NCI-H1105 (cell line): ENCODE results near the gene ALDH1L1.

Experiments
- DNase-seq: peaks from one replicate; lab custom pipeline; 2025; lab: John Stamatoyannopoulos, UW

ALDH1L1 gene

DNA sequence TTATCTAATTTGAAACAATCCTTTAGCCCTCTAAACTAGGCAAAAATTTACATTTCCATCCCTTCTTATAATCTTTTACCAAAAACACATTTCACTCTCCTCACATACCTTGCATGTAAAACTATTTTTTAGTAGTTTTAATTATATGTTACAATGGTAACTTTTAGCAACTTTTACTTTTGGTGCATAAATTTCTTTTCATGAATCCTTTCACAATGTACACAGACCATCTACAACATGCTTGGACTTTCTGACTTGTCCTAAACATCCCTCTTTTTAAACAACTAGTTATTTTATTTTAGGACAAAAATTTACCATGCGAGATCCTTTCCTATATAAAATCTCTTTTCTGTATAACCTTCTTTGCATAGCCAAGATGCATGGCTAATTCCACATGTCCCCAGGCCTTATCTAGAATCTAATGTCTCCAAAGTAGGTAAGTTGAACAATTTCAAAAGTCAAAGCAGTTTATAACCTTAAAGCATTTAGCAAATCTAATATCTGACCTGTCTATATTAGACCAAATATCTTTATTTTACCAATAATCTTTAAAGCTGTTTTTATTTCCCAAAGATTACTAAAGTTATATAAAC is 14.4 kb upstream of the ALDH1L1 start:
- DNase-seq, result no peak

GRCh38 chr3:126191246-126191645 is 10.9 kb upstream of the ALDH1L1 start:
- no peak for DNase-seq

- DNase-seq, result no peak
Observed at GRCh38 chr3:126187920-126188319, 7.5 kb upstream of the ALDH1L1 start.

GRCh38 chr3:126186749-126187148 is 6.4 kb upstream of the ALDH1L1 start:
- no peak for DNase-seq

DNA sequence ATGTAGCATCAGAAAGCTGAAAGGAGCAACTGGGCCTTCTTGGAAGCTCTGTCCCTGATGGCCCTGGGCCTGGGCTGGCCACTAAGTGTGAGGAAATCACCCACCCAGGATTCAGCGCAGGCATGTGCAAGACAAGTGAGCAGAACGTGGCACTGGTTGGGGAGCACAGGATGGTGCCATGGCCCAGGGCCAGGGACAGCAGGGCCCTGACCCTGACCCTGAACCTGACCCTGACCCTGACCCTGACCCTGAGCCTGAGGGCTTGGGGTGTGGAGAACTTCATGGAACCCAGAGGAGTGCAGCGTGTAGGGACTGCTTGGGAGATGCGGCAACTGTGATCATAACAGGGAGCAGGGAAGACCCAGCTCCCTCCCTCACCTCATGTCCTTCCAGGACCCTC is 5.9 kb upstream of the ALDH1L1 start:
- no peak for DNase-seq

- DNase-seq, result no peak
Observed at GRCh38 chr3:126184465-126185000, 4.1 kb upstream of the ALDH1L1 start.

- DNase-seq, result no peak
Observed at GRCh38 chr3:126181398-126181725, 976 bp upstream of the ALDH1L1 start.

DNA sequence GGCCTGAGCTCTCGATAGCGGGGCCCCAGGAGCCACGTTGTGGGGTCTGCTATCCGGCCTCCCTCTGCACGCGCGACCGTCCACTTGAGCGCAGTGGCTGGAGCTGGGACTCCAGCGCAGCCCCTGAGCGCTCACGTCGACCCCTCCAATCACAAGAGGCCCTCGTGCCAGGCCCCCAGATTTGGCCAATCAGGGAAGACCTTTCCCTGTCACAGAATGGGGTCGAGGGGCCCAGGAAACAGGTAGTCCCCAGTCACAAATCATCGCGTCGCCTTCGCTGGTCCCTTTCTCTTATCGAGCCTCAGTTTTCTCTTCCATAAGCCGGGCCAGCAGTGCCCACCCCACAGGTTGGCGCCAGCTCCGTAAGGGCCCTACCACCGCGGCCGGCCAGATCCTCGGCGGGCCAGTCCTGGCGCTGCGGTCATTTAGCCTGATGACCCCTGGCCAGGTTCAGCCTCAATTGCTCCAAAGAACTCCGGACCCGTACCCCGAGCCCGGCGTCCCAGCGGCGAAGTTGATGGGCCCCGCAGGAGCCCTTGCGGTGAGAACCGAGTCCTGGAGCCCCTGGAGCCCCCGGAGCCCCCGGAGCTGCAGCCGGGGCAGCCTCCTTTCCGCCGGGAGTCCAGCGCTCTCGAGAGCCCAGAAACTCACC is 435 bp downstream of the ALDH1L1 start:
- DNase-seq, result no peak

DNA sequence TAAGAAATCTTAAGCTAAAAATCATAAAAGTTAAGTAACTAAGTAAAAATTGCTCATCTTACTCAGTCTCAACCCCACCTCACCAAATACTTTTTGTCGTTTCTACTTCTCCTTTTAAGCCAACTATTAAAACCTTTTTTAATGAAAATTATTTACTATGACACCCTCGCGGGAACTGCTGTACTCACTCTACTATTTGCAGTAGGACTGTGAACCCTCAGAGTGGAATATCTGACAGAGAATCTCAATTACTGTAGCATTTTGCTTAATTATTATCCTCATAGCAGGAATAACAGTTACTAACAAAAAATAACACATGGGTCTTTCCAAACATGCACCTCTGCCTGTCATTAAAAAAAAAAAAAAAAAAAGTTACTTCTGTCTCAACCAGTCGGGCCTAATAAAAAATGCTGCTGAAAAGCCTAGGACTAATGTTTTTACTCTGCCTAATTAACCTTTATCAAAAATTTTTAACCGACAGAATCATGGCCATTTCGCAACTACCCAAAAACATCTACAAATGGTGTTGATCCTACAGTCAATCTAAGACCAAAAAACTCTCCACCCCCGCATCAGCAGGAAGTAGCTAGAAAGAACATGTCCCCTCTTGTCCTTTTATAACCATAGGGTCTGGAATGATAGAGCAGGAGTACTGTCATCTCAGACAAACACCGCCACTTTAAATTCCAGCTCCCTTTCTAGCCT is 10.2 kb downstream of the ALDH1L1 start:
- no peak for DNase-seq

GRCh38 chr3:126167566-126167965 is 12.8 kb downstream of the ALDH1L1 start:
- DNase-seq, result no peak

DNA sequence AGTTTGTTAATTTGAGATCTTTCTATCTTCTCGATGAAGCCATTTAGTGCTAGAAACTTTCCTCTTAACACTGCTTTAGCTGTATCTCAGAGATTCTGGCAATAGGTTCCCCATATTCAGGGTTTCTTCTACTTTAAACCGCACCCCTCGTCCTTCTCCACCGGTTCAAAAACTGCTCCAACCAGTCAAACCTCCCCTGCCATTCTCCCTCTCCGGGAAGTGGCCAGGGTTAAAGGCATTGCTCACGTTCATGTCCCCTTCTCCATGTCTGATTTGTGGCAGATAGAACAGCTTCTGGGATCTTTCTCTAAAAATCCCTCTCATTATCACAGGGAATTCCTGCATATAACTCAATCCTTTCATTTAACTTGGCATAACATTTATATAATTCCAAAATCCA is 14.4 kb downstream of the ALDH1L1 start:
- DNase-seq, result no peak

- DNase-seq, result no peak
Observed at GRCh38 chr3:126161309-126161708, 19.1 kb downstream of the ALDH1L1 start.

GRCh38 chr3:126160243-126161210 is 19.9 kb downstream of the ALDH1L1 start:
- no peak for DNase-seq

GRCh38 chr3:126159476-126159875 is 20.9 kb downstream of the ALDH1L1 start:
- DNase-seq, result no peak

- DNase-seq, result no peak
Observed at GRCh38 chr3:126158912-126159454, 21.4 kb downstream of the ALDH1L1 start.

DNA sequence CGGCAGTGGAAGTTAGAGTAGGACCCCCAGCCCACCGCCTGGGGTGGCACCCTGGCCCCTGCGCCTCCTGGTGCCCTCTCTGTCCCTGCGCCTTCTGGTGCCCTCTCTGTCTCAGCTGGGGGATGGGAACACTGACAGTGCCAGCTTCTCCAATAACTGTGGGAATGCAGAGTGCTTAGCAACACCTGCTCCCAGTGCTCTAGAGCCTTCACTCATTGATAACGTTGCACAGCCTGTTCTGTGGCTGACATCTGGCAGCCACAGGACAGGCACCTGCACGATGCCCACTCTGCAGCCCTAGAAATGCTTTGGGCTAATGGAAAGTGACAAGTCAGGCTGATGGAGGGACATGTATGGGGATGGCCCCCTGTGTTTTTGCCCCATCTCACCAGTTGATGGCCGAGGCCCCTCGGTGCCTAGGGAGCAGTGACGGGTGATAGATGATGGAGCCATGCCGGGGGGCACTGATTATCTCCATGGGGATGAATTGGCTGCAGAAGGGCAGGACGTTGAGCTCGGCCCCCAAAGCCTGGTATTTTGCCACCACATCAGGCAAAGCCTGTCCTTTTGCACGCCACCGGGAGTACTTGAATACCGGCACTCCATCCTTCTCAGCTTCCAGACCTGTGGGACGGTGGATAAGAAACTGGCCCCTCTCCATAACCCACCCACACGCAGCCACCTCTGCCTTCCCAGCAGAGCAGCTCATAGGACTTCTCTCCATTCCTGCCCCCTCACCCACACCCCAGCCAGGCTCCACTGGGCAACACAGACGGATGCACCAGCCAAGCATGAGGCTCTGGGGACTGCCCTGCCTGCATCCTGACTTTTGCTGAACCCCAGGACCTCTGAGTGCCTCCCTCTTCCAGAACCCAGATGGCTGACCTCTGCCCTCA is 22.1 kb downstream of the ALDH1L1 start:
- no peak for DNase-seq

DNA sequence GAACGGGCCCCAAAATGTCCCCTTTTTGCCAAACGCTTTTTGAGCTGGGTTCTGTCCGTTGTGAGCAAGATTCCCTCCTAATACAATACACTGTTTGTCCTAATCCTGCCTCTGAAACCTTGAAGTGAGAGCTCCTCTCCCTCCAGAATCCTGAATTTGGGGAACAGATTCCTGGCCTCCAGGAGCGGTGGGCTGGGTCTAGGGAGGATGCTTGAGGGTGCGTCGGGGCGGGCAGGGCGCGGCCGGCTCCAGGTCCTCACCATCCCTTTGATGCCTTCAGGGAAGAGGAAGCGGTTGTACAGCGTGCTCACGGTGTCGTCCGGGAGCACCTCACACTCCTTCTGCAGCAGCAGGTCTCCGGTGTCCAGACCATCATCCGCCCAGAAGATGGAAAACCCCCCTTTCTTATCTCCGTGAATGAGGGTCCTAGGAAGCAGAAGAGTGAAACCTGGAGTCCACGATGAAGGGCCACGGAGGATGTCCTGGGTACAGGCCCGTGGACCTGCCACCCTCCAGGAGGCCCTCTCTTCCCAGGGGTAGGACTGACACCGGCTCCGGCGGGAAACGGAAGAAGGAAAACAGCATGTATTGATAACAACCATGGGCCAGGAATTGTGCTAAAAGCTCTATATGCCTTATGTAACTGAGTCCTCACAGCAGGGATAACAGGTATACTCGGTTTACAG is 23.2 kb downstream of the ALDH1L1 start:
- DNase-seq, result no peak

- DNase-seq, result no peak
Observed at GRCh38 chr3:126156468-126156867, 23.9 kb downstream of the ALDH1L1 start.

DNA sequence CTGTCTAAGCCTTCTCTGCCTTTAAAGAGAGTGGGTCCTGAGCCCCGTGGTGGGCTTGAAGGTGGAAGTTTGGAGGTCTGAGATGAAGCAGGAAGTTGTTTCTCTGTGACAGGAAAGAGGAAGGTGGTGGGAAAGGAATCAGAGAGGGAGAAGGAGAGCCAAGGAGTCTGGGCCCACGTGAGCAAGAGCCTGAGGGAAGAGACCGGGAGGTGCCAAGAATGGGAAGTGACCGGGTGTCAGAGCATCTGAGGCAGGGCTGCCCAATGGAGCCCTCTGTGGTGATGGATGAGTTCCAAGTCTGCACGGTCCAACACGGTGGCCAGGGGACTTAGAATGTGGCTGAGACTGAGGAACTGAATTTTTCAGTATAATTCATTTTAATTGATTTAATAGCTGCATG is 24.6 kb downstream of the ALDH1L1 start:
- no peak for DNase-seq

- no peak for DNase-seq
Observed at GRCh38 chr3:126155280-126155640, 25.1 kb downstream of the ALDH1L1 start.
